SK-N-MC (cell line): ENCODE measurements around the gene ABCF1.

Experiments
- DNase-seq: peaks from one replicate; pipeline ENCODE4 v3.0.0-alpha.2; 2011; ENCODE audit warnings: low read depth, low spot score
- H3K27ac ChIP-seq: fragments of 200-600 bp; sonication (generic); 2 replicates; pipeline ENCODE4 v1.5.1; 2016; ENCODE audit warnings: mixed run types
- H3K36me3 ChIP-seq: fragments of 200-600 bp; sonication (generic); 2 replicates; pipeline ENCODE4 v1.6.1; 2017; ENCODE audit warnings: antibody characterized with exemption, low read length, mixed read lengths; ENCODE audit not compliant: insufficient read depth
- H3K4me3 ChIP-seq: fragments of 200-600 bp; sonication (generic); 2 replicates; pipeline ENCODE4 v1.5.1; 2016
- H3K9ac ChIP-seq: fragments of 200-600 bp; sonication (generic); 2 replicates; pipeline ENCODE4 v1.8.0; 2017; ENCODE audit warnings: mixed run types, mixed read lengths; ENCODE audit not compliant: insufficient read length
- H3K9me3 ChIP-seq: fragments of 200-600 bp; sonication (generic); 2 replicates; pipeline ENCODE4 v1.6.1; 2017; ENCODE audit warnings: low read depth, mild to moderate bottlenecking, antibody characterized with exemption, low read length, moderate library complexity, mixed read lengths
- EZH2 ChIP-seq: fragments of 200-600 bp; sonication (generic); IDR thresholded peaks from one replicate; pipeline ENCODE4 v1.6.1; 2017; ENCODE audit warnings: antibody characterized with exemption
- FOXP2 ChIP-seq: optimal IDR thresholded peaks from 2 replicates; pipeline ENCODE3; 2011; ENCODE audit warnings: mild to moderate bottlenecking, moderate library complexity; ENCODE audit not compliant: insufficient read depth; ENCODE audit errors: extremely low read length, control extremely low read depth
- POLR2AphosphoS5 ChIP-seq: IDR thresholded peaks from 2 replicates; pipeline ENCODE4 v1.6.1; 2012; ENCODE audit warnings: mild to moderate bottlenecking, low read depth, low read length, borderline replicate concordance

Gene ABCF1

DNA sequence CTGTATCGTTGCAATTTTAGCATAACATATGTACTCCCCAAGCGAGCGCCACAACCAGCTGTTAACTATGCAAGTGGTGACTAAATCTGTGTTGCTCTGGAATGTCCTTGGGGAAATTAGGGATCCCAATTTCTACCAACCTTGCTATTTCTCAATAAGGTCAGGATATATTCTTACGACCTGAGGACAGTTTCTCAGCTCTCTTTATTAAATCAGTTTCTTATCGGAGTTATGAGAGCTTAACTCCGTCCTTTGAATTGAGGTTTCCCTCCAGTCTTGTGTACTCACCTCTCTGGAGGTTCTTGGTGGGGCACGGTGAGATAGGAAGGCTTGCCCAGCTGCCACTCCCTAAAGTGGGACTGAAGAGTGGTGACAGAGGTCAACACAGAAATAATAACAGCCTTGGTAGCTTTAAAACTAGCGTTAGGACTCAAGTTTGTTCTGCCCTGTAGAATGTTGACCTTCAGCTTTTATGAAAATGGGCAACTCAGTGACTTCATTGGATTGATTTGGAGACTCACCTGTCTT, 47.1 kb downstream of the ABCF1 start:
- H3K4me3 ChIP-seq, result peak overlapping the region; percentile 81
- peak overlapping the region; percentile 99 for H3K27ac ChIP-seq
- peaks cover 55% of the 10 kb centered on the region for H3K36me3 ChIP-seq
- TF ChIP-seq FOXP2 (no peak), POLR2AphosphoS5 (no peak), EZH2 (no peak)
- no peaks in the 10 kb centered on the region for H3K9me3 ChIP-seq
- DNase-seq, result no peak
- H3K9ac ChIP-seq, result peak overlapping the region; percentile 86

DNA sequence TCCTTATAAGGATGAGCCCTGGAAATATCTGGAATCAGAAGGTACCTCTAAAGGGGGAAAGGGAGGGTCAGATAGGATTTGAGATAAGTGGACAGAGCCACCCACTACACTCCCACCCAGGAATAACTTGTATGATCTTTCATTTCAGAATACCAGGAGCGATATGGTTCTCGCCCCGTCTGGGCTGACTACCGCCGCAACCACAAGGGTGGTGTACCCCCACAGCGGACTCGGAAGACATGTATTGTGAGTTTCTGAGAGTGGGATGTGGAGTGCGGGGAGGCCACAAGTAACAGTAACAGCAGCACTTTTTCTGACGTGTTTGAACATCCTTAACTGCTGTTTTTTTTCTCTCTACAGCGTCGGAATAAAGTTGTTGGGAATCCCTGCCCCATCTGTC, 48.3 kb downstream of the ABCF1 start:
- no peak overlapping the region for H3K27ac ChIP-seq
- TF ChIP-seq EZH2, result no peak
- TF ChIP-seq FOXP2, result no peak
- TF ChIP-seq POLR2AphosphoS5, result no peak
- DNase-seq, result no peak
- H3K9ac ChIP-seq, result peak overlapping the region; percentile 15
- H3K9me3 ChIP-seq, result no peaks in the 10 kb centered on the region
- peaks cover 63% of the 10 kb centered on the region for H3K36me3 ChIP-seq
- H3K4me3 ChIP-seq, result no peak overlapping the region

DNA sequence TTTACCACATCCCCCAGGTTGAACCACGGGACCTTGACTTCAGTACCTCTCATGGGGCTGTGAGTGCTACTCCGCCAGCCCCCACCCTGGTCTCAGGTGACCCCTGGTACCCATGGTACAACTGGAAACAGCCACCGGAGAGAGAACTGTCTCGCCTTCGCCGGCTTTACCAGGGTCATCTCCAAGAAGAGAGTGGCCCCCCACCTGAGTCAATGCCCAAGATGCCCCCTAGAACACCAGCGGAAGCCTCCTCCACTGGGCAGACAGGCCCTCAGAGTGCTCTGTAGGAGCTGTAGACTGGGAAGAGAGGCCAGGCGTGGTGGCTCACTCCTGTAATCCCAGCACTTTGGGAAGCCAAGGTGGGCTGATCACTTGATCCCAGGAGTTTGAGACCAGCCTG, 54.3 kb downstream of the ABCF1 start:
- peaks cover 78% of the 10 kb centered on the region for H3K36me3 ChIP-seq
- no peaks in the 10 kb centered on the region for H3K9me3 ChIP-seq
- H3K9ac ChIP-seq, result no peak overlapping the region
- H3K4me3 ChIP-seq, result no peak overlapping the region
- DNase-seq, result no peak
- TF ChIP-seq POLR2AphosphoS5 (no peak), EZH2 (no peak)
- H3K27ac ChIP-seq, result no peak overlapping the region

DNA sequence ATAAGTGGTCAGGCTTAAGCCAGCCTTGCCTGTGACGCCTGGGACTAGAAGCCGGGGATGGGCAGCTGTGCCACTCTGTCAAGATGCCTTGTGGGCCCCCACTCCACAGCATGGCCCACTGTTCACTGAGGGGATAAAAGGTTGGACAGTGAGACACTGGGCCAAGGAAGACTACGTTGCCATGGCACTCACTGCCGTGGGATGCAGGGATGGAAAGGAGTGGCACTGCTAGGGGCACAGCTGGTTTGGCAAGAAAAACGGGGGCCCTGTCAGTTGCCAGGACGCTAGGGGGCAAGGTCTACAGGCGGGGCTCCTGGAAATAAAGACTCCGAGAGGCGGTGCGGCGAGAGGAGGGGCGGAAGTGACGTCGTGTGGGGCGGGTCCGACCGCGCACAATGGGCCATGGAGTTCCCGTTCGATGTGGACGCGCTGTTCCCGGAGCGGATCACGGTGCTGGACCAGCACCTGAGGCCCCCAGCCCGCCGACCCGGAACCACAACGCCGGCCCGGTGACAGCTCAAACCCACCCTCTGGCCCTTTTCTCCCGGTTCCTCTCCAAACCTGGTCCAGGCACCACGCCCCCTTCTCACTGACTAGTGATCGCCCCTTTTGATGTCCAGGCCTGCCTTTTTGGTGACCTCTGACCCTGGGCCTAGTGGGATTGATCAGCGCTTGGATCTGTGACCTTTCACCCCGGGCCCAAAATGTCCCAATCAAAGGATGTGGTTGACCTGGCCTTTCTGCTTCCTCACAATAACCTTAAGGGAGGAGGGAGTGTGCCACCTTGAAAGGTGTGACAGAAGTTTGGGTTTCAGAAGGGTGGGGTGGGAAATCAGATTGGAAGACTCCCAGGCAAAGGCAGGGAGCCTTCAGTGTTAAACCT, 55.5 kb downstream of the ABCF1 start, which contains the start of gene ATAT1:
TSS of gene ATAT1 (plus strand) at position 391 of the 883 bp plus-strand sequence.
- DNase-seq, result no peak
- H3K9me3 ChIP-seq, result no peaks in the 10 kb centered on the region
- H3K27ac ChIP-seq, result peak within 1 kb of the TSS; percentile 77
- TF ChIP-seq POLR2AphosphoS5 (peak; percentile 96), EZH2 (no peak), FOXP2 (no peak)
- H3K9ac ChIP-seq, result peak within 1 kb of the TSS; percentile 98
- peak within 1 kb of the TSS; percentile 99 for H3K4me3 ChIP-seq
- H3K36me3 ChIP-seq, result peaks cover 73% of the 10 kb centered on the region

DNA sequence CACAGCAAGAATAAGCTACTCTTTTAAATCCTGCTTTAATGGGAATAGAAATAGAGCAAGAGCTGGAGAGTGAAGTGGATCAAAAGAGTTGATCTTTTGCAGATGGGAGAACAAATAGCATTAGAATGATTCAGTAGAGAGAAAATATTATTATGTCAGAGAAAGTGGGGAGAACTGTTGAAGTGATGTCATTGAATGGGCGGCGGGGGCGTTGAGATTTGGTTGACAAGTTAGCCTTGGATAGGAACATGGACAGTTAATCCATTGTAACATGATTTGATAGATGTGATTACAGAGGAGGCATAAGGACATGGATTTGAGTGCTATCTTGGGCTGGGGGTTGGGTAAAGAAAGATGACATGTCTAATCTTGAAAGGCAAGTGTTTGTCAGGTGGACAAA, 64.6 kb downstream of the ABCF1 start:
- no peak overlapping the region for H3K4me3 ChIP-seq
- no peaks in the 10 kb centered on the region for H3K9me3 ChIP-seq
- DNase-seq, result no peak
- H3K27ac ChIP-seq, result no peak overlapping the region
- H3K36me3 ChIP-seq, result peaks cover 40% of the 10 kb centered on the region
- H3K9ac ChIP-seq, result no peak overlapping the region
- TF ChIP-seq POLR2AphosphoS5 (no peak), FOXP2 (no peak), EZH2 (no peak)

DNA sequence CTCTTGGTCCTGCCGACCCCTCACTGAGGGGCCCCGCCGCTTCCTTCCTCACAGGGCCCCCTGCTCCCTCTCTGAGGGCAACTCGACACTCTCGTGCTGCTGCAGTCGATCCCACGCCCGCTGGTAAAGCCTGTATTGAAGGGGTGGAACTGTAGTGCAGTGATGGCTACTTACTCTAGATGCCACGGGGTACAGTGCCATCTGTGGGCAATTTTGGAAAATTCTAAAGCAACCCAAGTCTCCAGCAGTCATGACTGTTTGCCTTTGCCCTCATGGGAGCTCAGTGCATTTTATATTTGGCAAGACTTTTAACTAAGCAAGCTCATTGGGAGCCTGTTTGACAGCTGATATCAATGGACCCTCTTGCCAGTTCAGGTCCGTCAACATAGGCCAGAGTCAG, 69.2 kb downstream of the ABCF1 start:
- Histone ChIP-seq H3K27ac (no peak overlapping the region), H3K9ac (no peak overlapping the region), H3K36me3 (peaks cover 39% of the 10 kb centered on the region), H3K4me3 (no peak overlapping the region), H3K9me3 (no peaks in the 10 kb centered on the region)
- TF ChIP-seq FOXP2, result no peak
- TF ChIP-seq POLR2AphosphoS5, result no peak
- TF ChIP-seq EZH2, result no peak
- no peak for DNase-seq

DNA sequence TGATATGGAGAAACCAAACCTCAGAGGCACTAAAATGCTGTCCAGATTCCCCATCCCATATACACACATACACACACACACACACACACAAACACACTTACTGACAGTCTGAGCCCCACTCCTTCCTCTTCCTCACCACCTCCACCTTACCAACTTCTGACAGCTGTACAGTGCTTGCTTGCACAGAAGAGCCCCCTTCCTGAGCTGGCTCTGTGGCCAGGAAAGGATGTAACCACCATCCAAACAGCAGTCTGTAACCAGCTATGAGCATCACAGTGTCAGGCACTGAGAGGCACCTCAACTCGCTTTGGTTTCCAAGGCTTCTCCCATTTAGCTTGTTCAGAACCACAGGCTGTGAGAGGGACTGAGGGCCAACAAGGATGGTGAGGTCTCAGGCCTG, 69.8 kb downstream of the ABCF1 start:
- Histone ChIP-seq H3K9me3 (no peaks in the 10 kb centered on the region), H3K4me3 (no peak overlapping the region), H3K27ac (no peak overlapping the region), H3K9ac (no peak overlapping the region), H3K36me3 (peaks cover 41% of the 10 kb centered on the region)
- TF ChIP-seq FOXP2 (no peak), EZH2 (no peak), POLR2AphosphoS5 (no peak)
- DNase-seq, result no peak
